ENCODE data around the gene KCTD13. TPM values are rescaled to one million over a fixed set of nuclear protein-coding genes. Genes with fewer than 3 reads are reported as not detected.

KCTD13 gene
- total RNA-seq, 1 experiment from 2014 or later = 8.2 TPM

DNA sequence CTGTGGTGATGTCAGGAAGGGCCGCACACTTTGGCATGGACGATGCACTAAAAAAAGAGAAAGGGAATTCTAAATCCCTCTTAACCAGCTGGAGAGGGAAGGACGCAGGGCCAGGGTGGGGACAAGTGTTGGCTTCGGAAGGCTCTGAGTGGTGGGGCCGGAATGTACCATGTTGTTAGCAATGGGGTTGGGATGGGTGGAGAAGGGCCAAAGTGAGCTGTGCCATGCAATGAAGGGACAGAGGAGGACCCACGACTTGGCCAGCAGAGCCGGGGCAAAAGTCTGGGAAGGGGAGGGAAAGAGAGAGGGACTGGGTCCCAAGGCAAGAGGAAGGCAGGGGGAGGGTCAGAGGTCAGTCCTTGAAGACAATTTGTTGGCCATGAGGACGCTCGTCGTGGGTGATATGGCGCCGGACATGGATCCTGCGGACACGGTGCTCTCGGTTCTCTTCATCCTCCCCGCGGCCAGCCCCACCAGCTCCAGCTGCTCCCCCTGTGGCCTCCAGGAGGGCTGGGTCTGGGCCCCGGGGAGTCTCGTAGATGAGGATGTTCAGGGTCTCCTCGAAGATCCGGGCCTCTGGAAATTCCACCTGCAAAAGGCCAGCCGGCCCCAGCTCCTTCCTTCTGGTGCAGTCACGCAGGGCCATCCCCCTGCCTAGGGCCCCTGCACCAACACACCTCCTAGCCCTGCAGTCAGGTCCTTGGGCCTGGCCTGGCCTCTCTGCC is 19.3 kb downstream of the KCTD13 start:
- CTCF ChIA-PET = no interaction called here
- Histone ChIP-seq H4K20me1 (ENCODE audit: low read length) (no peaks in the 10 kb centered on the region), H3K9me3 (ENCODE audit: low read length) (no peaks in the 10 kb centered on the region), H3K27me3 (ENCODE audit: low read length) (no peaks in the 10 kb centered on the region), H2AFZ (ENCODE audit: low read length) (no peak overlapping the region), H3K9me2 (replicated peaks; ENCODE audit: low read length) (no peaks in the 10 kb centered on the region), H3K36me3 (ENCODE audit: low read depth, low read length) (no peaks in the 10 kb centered on the region), H3K9ac (ENCODE audit: low read length) (no peak overlapping the region), H3F3A (ENCODE audit: low read length, unreplicated experiment) (no peaks in the 10 kb centered on the region), H3K79me2 (ENCODE audit: low read length) (no peaks in the 10 kb centered on the region), H3K4me2 (ENCODE audit: low read length) (no peak overlapping the region), H3K4me3 (ENCODE audit: low read length) (no peak overlapping the region), H3K27ac (ENCODE audit: low read length) (no peak overlapping the region), H3K4me1 (ENCODE audit: insufficient read depth, low read length) (no peaks in the 10 kb centered on the region)
- DNase-seq = no peak
- no peak for TF ChIP-seq EZH2 (IDR thresholded peaks at IDR 0.05; ENCODE audit: low read length, unreplicated experiment)
- TF ChIP-seq, protein P1, sequence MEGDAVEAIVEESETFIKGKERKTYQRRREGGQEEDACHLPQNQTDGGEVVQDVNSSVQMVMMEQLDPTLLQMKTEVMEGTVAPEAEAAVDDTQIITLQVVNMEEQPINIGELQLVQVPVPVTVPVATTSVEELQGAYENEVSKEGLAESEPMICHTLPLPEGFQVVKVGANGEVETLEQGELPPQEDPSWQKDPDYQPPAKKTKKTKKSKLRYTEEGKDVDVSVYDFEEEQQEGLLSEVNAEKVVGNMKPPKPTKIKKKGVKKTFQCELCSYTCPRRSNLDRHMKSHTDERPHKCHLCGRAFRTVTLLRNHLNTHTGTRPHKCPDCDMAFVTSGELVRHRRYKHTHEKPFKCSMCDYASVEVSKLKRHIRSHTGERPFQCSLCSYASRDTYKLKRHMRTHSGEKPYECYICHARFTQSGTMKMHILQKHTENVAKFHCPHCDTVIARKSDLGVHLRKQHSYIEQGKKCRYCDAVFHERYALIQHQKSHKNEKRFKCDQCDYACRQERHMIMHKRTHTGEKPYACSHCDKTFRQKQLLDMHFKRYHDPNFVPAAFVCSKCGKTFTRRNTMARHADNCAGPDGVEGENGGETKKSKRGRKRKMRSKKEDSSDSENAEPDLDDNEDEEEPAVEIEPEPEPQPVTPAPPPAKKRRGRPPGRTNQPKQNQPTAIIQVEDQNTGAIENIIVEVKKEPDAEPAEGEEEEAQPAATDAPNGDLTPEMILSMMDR (conservative IDR thresholded peaks at IDR 0.05; ENCODE audit: low read depth, low read length) = no peak
- TF ChIP-seq EZH2phosphoT487 (IDR thresholded peaks at IDR 0.05; ENCODE audit: borderline replicate concordance, low read length) = no peak
- ATAC-seq = no peak
- POLR2A ChIA-PET (ENCODE audit: unreplicated experiment) = no interaction called here
- intact Hi-C loops (cut with micrococcal nuclease) = no loop called here
- no TSS peak for BruUV-seq (replicated peaks)

DNA sequence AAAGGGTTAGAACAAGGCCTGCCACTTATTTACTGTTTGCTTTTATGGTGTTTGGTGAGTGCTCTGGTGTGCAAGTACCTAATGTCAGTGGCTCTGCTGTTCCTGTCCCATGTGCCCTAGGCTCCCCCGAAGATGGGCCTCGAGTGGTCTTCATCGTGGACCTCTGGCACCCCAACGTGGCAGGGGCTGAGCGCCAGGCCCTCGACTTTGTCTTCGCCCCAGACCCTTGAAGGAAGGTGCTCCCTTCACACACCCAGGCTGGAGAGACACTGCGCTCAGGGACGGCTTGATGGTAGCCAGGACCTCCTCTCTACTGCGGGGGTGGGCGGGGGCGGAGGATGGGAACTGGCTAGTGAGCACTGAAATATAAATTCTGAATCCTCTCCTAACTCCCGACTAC is 20.4 kb downstream of the KCTD13 start:
- Histone ChIP-seq H3K4me1 (ENCODE audit: insufficient read depth, low read length) (no peaks in the 10 kb centered on the region), H3K4me2 (ENCODE audit: low read length) (no peak overlapping the region), H3K36me3 (ENCODE audit: low read depth, low read length) (no peaks in the 10 kb centered on the region), H3K79me2 (ENCODE audit: low read length) (no peaks in the 10 kb centered on the region), H3K27me3 (ENCODE audit: low read length) (no peaks in the 10 kb centered on the region), H3K9ac (ENCODE audit: low read length) (no peak overlapping the region), H3K9me2 (replicated peaks; ENCODE audit: low read length) (no peaks in the 10 kb centered on the region), H3K4me3 (ENCODE audit: low read length) (no peak overlapping the region), H3K9me3 (ENCODE audit: low read length) (no peaks in the 10 kb centered on the region), H2AFZ (ENCODE audit: low read length) (no peak overlapping the region), H3F3A (ENCODE audit: low read length, unreplicated experiment) (no peaks in the 10 kb centered on the region), H4K20me1 (ENCODE audit: low read length) (no peaks in the 10 kb centered on the region), H3K27ac (ENCODE audit: low read length) (no peak overlapping the region)
- ChIA-PET POLR2A (ENCODE audit: unreplicated experiment) (no interaction called here), CTCF (no interaction called here)
- BruUV-seq (replicated peaks) = no TSS peak
- ATAC-seq = no peak
- TF ChIP-seq, protein P1 (conservative IDR thresholded peaks at IDR 0.05; ENCODE audit: low read depth, low read length) = no peak
- TF ChIP-seq EZH2 (IDR thresholded peaks at IDR 0.05; ENCODE audit: low read length, unreplicated experiment) (no peak), EZH2phosphoT487 (IDR thresholded peaks at IDR 0.05; ENCODE audit: borderline replicate concordance, low read length) (no peak)
- intact Hi-C loops (cut with micrococcal nuclease) = no loop called here
- no peak for DNase-seq

DNA sequence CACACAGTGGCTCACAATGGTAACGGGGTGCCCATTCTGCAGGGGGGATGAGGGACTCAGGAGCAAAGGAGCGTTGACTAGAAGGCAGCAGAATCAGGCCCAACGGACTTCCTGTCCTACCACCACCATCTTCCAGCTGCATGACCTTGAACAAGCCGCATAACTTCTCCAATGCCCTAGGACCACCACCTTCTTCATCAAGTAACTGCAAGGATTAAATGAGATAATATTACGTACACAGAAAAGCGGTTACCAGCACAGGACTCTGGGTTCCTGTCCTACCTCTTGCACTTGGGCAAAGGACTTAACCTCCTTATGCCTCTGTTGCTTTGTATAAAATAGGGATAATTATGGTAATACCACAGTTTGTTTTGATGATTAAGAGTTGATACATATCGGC is 21.1 kb downstream of the KCTD13 start:
- ChIA-PET POLR2A (ENCODE audit: unreplicated experiment) (no interaction called here), CTCF (no interaction called here)
- no peaks in the 10 kb centered on the region for H3K4me1 ChIP-seq (ENCODE audit: insufficient read depth, low read length)
- no peak overlapping the region for H3K4me2 ChIP-seq (ENCODE audit: low read length)
- no peak overlapping the region for H3K4me3 ChIP-seq (ENCODE audit: low read length)
- no peaks in the 10 kb centered on the region for H3K9me2 ChIP-seq (replicated peaks; ENCODE audit: low read length)
- H3K27me3 ChIP-seq (ENCODE audit: low read length) = no peaks in the 10 kb centered on the region
- H3K79me2 ChIP-seq (ENCODE audit: low read length) = no peaks in the 10 kb centered on the region
- no peaks in the 10 kb centered on the region for H3K36me3 ChIP-seq (ENCODE audit: low read depth, low read length)
- H3F3A ChIP-seq (ENCODE audit: low read length, unreplicated experiment) = no peaks in the 10 kb centered on the region
- intact Hi-C loops (cut with micrococcal nuclease) = no loop called here
- ATAC-seq = no peak
- BruUV-seq (replicated peaks) = no TSS peak
- no peak overlapping the region for H2AFZ ChIP-seq (ENCODE audit: low read length)
- H3K9me3 ChIP-seq (ENCODE audit: low read length) = no peaks in the 10 kb centered on the region
- no peak overlapping the region for H3K9ac ChIP-seq (ENCODE audit: low read length)
- TF ChIP-seq, protein P1 (conservative IDR thresholded peaks at IDR 0.05; ENCODE audit: low read depth, low read length) = no peak
- TF ChIP-seq EZH2 (IDR thresholded peaks at IDR 0.05; ENCODE audit: low read length, unreplicated experiment) (no peak), EZH2phosphoT487 (IDR thresholded peaks at IDR 0.05; ENCODE audit: borderline replicate concordance, low read length) (no peak)
- no peak for DNase-seq
- H3K27ac ChIP-seq (ENCODE audit: low read length) = no peak overlapping the region
- H4K20me1 ChIP-seq (ENCODE audit: low read length) = no peaks in the 10 kb centered on the region

Data from PC-3 (cell line).